Spleen (tissue), 13 donors: ENCODE data around the gene HACD3. TPM values are rescaled to one million over a fixed set of nuclear protein-coding genes. Genes with fewer than 3 reads are reported as not detected.

Experiments used
- DNase-seq: peaks from one replicate; pipeline ENCODE4 v3.0.0-alpha.2; 2020
- H3K27ac ChIP-seq, 8 donors: fragments of 200-600 bp; sonication (generic) in 7 of 8; 1 replicate in 4 of 8; 2 replicates in 4 of 8; pipeline versions ENCODE4 v1.5.0 to v1.8.0; 2016 to 2021; ENCODE audit warnings: inconsistent platforms in 4 of 8, mild to moderate bottlenecking in 4 of 8, moderate library complexity in 1 of 8
- H3K27me3 ChIP-seq, 7 donors: fragments of 200-600 bp; sonication (generic) in 6 of 7; replicated peaks in 1 of 7; 1 replicate in 4 of 7; 2 replicates in 3 of 7; pipeline versions ENCODE4 v1.5.0 to v1.8.0; 2016 to 2021; ENCODE audit warnings: inconsistent platforms in 3 of 7, mild to moderate bottlenecking in 1 of 7
- H3K36me3 ChIP-seq, 6 donors: fragments of 200-600 bp; sonication (generic) in 5 of 6; 1 replicate in 4 of 6; 2 replicates in 2 of 6; pipeline versions ENCODE4 v1.5.0 to v1.8.0; 2016 to 2021; ENCODE audit warnings: inconsistent platforms in 2 of 6
- H3K4me1 ChIP-seq, 6 donors: fragments of 200-600 bp; sonication (generic) in 5 of 6; 1 replicate in 3 of 6; 2 replicates in 3 of 6; pipeline versions ENCODE4 v1.5.0 to v1.8.0; 2016 to 2021; ENCODE audit warnings: inconsistent platforms in 3 of 6
- H3K4me3 ChIP-seq, 8 donors: fragments of 200-600 bp; sonication (generic) in 7 of 8; 1 replicate in 4 of 8; 2 replicates in 4 of 8; pipeline versions ENCODE4 v1.5.0 to v1.8.0; 2016 to 2021; ENCODE audit warnings: inconsistent platforms in 4 of 8, mild to moderate bottlenecking in 4 of 8, moderate library complexity in 2 of 8
- H3K9me3 ChIP-seq, 8 donors: fragments of 200-600 bp; sonication (generic) in 7 of 8; 1 replicate in 4 of 8; 2 replicates in 4 of 8; pipeline versions ENCODE4 v1.5.0 to v1.8.0; 2016 to 2021; ENCODE audit warnings: inconsistent platforms in 4 of 8
- CTCF ChIP-seq, 11 experiments: fragments of 200-600 bp in 7 of 11; fragments of 450-650 bp in 4 of 11; sonication (generic) in 4 of 11; IDR thresholded peaks in 8 of 11; conservative IDR thresholded peaks in 3 of 11; 1 replicate in 7 of 11; 2 replicates in 4 of 11; pipeline versions ENCODE4 v1.4.0 to v1.8.0; 2016 to 2021; ENCODE audit warnings: antibody characterized with exemption in 11 of 11, inconsistent platforms in 4 of 11, mild to moderate bottlenecking in 1 of 11
- POLR2A ChIP-seq, 3 donors: fragments of 450-650 bp; IDR thresholded peaks; one replicate each; pipeline ENCODE4 v1.5.1; 2017; ENCODE audit warnings: antibody characterized with exemption in 3 of 3, mild to moderate bottlenecking in 1 of 3
- POLR2AphosphoS5 ChIP-seq, 3 donors: sonication (generic); formaldehyde crosslinking; IDR thresholded peaks; one replicate each; pipeline ENCODE4 v1.5.1; 2017; ENCODE audit warnings: antibody characterized with exemption in 3 of 3
- WGBS, 5 donors: extraction: QIAGEN DNeasy Blood & Tissue Kit in 3 of 5; methylation state at CpG; one replicate each; pipeline versions ENCODE4 v1.1.5 to v1.1.7; 2013 to 2018; 5-methylcytosine and 5-hydroxymethylcytosine counted together
- intact Hi-C: fragments of 100-400 bp; cut with DNase I; formaldehyde crosslinking; loops from one replicate; pipeline ENCODE4 v1.15.0; 2023; ENCODE audit warnings: low total_unique reads
- long read RNA-seq, 2 donors: transcript quantifications; one replicate each; lab custom pipeline, GENCODE V29; 2026
- polyA plus RNA-seq, 3 donors: library from polyadenylated mRNA; stranded (reverse); fragments of 200-250 nt; gene quantifications; one replicate each; pipeline ENCODE4 v1.2.1, GENCODE V29; 2013
- total RNA-seq, 7 donors: library from RNA; depleted of rRNA in 3 of 7; stranded (reverse); fragments of >200 nt in 3 of 7; fragmentation: NEBNext Ultra II Directional in 4 of 7; extraction: Animal tissue kit (Norgen Biotek cat#: 25700) in 4 of 7; gene quantifications; one replicate each; pipeline versions ENCODE4 v1.1.0 to v1.2.1, GENCODE V29; 2016 to 2021
- donor health status: healthy with polysubstance abuse.
- donor health status: DM: no; HTN: no; CAD: no; lungs with moderate emphysema.
- donor health status: DM: no; HTN: no; CAD: no.
- donor health status: Bipolar disorder and iron deficiency.
- donor health status: healthy.
- donor health status: DM: no; HTN: no; CAD: no.
- donor health status: DM: yes; HTN: yes; CAD: no.

HACD3 gene, protein sequence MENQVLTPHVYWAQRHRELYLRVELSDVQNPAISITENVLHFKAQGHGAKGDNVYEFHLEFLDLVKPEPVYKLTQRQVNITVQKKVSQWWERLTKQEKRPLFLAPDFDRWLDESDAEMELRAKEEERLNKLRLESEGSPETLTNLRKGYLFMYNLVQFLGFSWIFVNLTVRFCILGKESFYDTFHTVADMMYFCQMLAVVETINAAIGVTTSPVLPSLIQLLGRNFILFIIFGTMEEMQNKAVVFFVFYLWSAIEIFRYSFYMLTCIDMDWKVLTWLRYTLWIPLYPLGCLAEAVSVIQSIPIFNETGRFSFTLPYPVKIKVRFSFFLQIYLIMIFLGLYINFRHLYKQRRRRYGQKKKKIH
- total RNA-seq: 10 to 100 TPM; 23.0 to 47.4 (median 29.5) TPM
- 10 to 100 TPM in 1 of 3 donors, 1 to 10 TPM in 2; 5.5 to 13.2 (median 10.0) TPM for polyA plus RNA-seq
- long read RNA-seq, donor 1, transcript HACD3-201 (11 exons, 3,228 nt): major isoform, 13 of 14 reads
- long read RNA-seq, donor 1, partial matches to known transcripts: 0 of 14 reads
- long read RNA-seq, donor 1, other reads (novel, unspliced or antisense): 0 of 14 reads
- long read RNA-seq, donor 2, transcript HACD3-201 (11 exons, 3,228 nt): major isoform, 14 of 14 reads
- long read RNA-seq, donor 2, partial matches to known transcripts: 0 of 14 reads
- long read RNA-seq, donor 2, other reads (novel, unspliced or antisense): 0 of 14 reads

- peak; percentile 95 for DNase-seq
- intact Hi-C loops: no loop called here
- TF ChIP-seq POLR2AphosphoS5 (IDR thresholded peaks at IDR 0.05) (peak; percentile 83 to 89 (median 87)), CTCF (IDR thresholded peaks at IDR 0.05 in 8 of 11, conservative IDR thresholded peaks at IDR 0.05 in 3 of 11) (no peak)
- Histone ChIP-seq H3K4me1 (peaks cover 8 to 44% (median 24%) of the 10 kb centered on the region in 6 donors), H3K9me3 (no peaks in the 10 kb centered on the region), H3K27me3 (no peaks in the 10 kb centered on the region), H3K36me3 (no peaks in the 10 kb centered on the region), H3K4me3 (peak within 1 kb of the TSS; percentile 62 to 95 (median 84)), H3K27ac (peak within 1 kb of the TSS in 7 of 8 donors; percentile 39 to 82 (median 65))
- 1 to 4% (median 1%) methylated on average over 12 to 88 of the region's 88 CpGs for WGBS, 5 donors
These were observed at the start of gene HACD3 for GRCh38 chr15:65530318-65531111. HACD3 (plus strand) TSS chr15:65530463; CDS start chr15:65530632, 169 bp downstream.

DNA sequence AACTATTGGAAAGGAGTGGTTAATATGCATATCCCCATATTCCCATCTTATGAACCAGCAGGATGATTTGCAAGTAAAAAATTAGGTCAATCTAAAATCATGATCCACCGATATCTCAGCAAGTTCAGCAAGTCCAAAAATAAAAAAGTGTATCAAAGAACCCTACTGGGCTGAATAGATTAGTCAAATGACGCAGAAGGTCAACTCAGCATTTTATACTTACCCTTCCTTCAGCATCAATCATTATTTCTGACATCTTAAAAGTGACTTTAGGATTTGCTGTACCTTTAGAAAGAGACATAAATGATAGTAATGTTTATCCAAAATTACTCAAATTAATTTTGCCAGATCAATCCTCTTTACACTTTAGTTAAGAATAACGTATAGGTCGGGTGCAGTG, 45.4 kb upstream of the HACD3 start:
- TF ChIP-seq CTCF (IDR thresholded peaks at IDR 0.05 in 8 of 11, conservative IDR thresholded peaks at IDR 0.05 in 3 of 11) (no peak), POLR2AphosphoS5 (IDR thresholded peaks at IDR 0.05) (no peak), POLR2A (IDR thresholded peaks at IDR 0.05) (no peak)
- Histone ChIP-seq H3K27ac (no peak overlapping the region), H3K36me3 (peaks cover 0 to 100% (median 86%) of the 10 kb centered on the region in 6 donors), H3K4me1 (no peaks in the 10 kb centered on the region), H3K4me3 (no peak overlapping the region), H3K27me3 (no peaks in the 10 kb centered on the region), H3K9me3 (no peaks in the 10 kb centered on the region)
- 93 to 96% (median 94%) methylated on average over 4 of the region's 4 CpGs for WGBS, 5 donors
- no peak for DNase-seq
- intact Hi-C loops: no loop called here

DNA sequence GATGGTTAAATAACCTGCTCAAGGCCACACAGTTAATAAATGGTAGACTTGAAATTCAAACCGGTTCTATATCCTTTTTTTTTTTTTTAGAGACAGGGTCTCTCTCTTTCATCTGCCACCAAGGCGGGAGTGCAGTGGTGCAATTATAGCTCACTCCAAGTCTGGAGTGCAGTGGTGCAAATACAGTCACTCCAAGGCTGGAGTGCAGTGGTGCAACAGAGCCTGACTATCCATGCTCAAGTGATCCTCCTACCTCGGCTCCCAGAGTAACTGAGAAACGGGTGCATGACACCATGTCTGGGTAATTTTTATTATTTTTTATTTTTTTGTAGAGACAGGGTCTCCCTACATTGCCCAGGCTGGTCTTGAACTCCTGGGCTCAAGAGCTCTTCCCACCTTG, 36.2 kb upstream of the HACD3 start:
- TF ChIP-seq POLR2AphosphoS5 (IDR thresholded peaks at IDR 0.05): no peak
- intact Hi-C loops: no loop called here
- Histone ChIP-seq H3K4me3 (no peak overlapping the region), H3K4me1 (no peaks in the 10 kb centered on the region), H3K36me3 (peaks cover 6 to 100% (median 75%) of the 10 kb centered on the region in 6 donors), H3K27ac (no peak overlapping the region), H3K27me3 (no peaks in the 10 kb centered on the region), H3K9me3 (no peaks in the 10 kb centered on the region)
- WGBS, 5 donors: 86 to 94% (median 90%) methylated on average over 4 of the region's 4 CpGs
- no peak for DNase-seq

DNA sequence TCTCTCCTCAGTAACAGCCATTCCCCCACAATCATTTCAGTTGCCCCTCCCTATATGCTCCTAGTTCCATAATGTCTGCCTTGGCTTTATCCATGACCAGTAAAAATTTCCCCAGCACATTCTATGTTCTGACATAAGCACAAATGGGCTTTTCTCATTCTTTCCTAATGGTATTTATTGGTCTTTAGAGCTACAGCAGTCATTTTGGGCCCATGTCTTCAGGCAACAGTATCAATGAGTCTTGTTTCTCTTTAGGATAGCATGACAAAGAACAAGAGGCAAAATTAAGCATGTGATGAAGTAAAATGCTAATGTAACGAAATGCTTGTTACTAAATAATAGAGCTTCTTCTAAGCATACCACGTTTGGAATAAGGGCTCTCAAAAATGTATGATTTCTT, 20.9 kb upstream of the HACD3 start:
- WGBS, 5 donors: 94 to 96% (median 95%) methylated on average over 2 of the region's 2 CpGs
- Histone ChIP-seq H3K36me3 (peaks cover 0 to 90% (median 63%) of the 10 kb centered on the region in 6 donors), H3K4me3 (no peak overlapping the region), H3K4me1 (peaks cover 6 to 53% (median 32%) of the 10 kb centered on the region in 6 donors), H3K27me3 (no peaks in the 10 kb centered on the region), H3K9me3 (no peaks in the 10 kb centered on the region), H3K27ac (no peak overlapping the region)
- DNase-seq: no peak
- TF ChIP-seq CTCF (IDR thresholded peaks at IDR 0.05 in 8 of 11, conservative IDR thresholded peaks at IDR 0.05 in 3 of 11) (no peak), POLR2AphosphoS5 (IDR thresholded peaks at IDR 0.05) (no peak), POLR2A (IDR thresholded peaks at IDR 0.05) (no peak)
- intact Hi-C loops: loop anchor here (10.0 kb wide), 1 partner anchor 55 kb away; no protein-coding TSS in a partner anchor
